Posterior cingulate gyrus (tissue), 11 donors: ENCODE data around the gene JAML.

Experiments
- DNase-seq, 10 donors: peaks; one replicate each; pipeline versions ENCODE4 v3.0.0 to v3.0.0-alpha.2; 2020 to 2021; ENCODE audit warnings: mixed read lengths in 3 of 10
- intact Hi-C: fragments of 100-400 bp; cut with DNase I; formaldehyde crosslinking; loops from one replicate; pipeline ENCODE4 v1.15.1; 2023

The JAML gene

DNA sequence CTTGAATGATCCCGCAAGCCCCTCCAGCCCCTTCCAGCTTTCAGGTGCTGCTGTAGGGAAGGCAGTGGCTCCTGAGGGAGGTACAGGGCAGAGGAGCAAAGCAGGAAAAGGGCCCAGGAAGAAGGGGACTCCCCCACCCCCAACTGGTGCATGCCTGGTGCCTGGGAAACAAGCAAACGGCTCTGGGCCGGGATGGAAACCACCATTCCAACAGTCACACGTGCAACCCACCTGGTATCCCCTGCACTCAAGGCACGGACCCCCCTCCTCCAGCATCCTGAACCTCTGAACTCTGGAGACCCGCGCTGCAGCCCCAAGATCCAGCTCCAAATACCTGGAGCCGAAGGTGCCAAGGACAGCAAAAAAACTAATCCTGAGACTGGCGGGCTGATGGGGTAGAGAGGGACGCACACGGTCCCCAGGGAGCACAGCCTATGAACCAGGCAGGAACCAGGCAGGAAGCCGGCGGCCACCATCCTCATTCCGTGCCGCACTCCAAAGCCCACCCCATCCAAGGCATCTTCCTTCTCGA lies 72.7 kb downstream of the JAML start:
- DNase-seq: peak in 2 of 10 donors; percentile 40 to 65
- intact Hi-C loops: no loop called here

DNA sequence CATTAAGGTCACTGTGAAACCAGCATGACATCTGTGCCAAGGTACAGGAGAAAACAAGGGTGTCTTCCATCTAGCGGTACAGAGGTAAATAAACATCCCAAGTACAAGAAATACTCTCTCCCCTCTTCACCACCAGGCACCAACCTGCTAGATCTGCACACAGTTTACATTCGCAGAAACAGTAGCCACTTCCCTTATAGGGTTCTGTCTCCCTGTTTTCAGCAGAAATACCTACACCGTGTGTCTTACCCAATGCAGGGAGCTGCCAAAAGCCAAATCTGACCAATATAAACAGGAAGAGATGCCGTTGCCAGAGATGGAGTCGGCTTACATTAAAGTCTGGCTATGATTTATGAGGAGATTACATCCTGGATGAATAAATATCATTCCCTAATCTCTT lies 73.4 kb downstream of the JAML start:
- DNase-seq: peak in 2 of 10 donors; percentile 2 to 3
- intact Hi-C loops: no loop called here

DNA sequence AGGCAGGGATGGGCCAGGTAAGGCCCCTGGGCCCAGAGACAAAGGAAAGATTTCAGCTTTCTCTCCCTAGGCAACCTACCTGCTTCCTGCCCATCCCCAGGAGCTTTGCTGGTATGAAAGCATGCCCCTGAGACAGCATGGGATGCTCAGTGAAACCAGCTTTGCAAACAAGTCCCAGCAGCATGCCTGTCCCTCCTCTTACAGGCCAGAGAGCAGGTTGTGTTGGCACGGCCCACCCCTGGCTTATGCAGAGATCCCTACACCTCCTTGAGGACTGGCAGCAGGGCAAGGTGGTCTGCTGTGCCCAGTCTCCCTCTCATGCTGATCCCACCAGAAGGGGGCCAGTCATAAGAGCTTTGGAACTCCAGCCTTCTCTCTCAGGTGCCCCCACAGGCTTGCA lies 75.3 kb downstream of the JAML start:
- intact Hi-C loops: loop anchor here (5.0 kb wide), 2 partner anchors 338 to 418 kb away; partner anchors contain the start of gene IFT46
- DNase-seq: peak in 3 of 10 donors; percentile 14 to 49 (median 29)

DNA sequence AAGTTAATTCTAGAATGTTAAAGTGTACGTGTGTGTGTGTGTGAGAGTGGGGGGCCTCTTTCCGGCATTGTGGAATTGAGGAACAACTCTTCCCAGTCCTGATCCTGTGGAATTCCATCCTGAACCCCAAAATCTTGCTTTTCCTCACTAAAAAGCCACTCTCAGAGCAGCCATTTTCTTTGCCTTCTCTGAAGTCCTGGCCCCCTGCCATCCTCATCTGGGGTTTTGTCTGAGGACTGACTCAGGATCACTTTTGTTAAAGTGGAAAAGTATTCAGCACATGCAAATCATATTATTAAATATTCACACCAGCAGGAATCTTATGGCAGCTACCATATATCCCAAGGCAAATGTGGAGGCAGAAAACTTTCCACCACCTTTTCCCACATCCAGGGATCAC lies 76.0 kb downstream of the JAML start:
- peak in 3 of 10 donors; percentile 33 to 43 (median 39) for DNase-seq
- intact Hi-C loops: loop anchor here (5.0 kb wide), 2 partner anchors 338 to 418 kb away; partner anchors contain the start of gene IFT46

DNA sequence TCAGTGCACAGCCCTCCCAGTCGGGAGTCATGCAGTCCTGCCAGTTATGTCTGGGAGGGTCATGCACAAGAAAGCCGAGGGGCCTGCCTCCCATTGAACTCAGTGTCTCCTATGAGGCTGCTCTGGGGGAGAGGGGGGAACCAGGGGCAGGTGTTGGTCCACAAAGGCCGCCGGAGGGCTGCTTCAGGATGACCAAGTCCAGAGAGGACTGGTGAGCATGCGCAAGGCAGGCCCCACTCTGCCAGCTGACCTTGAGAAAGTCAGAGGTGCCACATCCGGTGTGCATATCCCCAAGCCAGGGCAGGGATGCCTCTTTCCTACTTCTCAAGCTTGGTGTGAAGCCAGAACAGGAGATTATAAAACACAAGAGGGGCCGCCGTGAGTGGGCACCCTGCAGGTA lies 76.6 kb downstream of the JAML start:
- DNase-seq: peak in 3 of 10 donors; percentile 59 to 72 (median 60)
- intact Hi-C loops: loop anchor here (5.0 kb wide), 2 partner anchors 339 to 419 kb away; partner anchors contain the start of gene IFT46

DNA sequence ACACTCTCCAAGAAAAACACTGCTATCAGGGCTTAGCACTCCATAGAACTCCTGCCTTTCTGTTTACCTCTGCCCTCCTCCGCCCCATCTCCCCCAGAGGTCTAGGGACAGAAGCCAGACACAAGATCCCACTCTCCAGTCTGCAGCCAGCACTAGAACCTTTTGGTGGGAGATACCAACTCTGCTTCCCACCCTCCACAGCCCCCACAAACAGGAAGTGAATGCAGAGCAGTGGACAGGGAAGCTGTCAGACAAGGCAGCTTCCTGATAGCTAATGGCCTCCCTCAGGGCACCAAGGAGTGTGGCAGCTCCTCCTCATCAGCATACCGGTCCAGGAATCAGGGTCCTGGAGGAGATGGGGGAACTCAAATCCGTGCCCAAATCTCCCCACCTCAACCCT lies 77.3 kb downstream of the JAML start:
- intact Hi-C loops: loop anchor here (5.0 kb wide), 2 partner anchors 340 to 420 kb away; partner anchors contain the start of gene IFT46
- DNase-seq: peak in 2 of 10 donors; percentile 5 to 36

DNA sequence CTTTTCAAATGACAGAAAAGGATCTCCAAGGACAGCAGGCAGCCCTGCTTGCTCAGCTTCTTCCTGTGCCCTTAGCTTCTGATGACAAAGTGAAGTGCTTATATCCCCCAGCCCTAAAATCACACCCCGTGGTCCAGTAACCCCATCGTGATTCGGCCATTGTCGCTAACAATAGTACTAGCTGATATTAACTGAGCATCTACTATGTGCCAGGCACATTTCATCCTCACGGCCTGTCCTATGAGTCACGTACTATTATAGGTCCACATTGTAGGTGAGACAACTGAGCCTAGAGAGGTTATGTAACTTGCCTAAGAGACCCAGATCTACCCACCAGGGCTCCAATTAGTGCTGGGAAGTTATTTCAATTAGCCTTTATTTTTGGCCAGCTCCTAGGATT lies 78.3 kb downstream of the JAML start:
- intact Hi-C loops: loop anchor here (5.0 kb wide), 2 partner anchors 341 to 421 kb away; partner anchors contain the start of gene IFT46

DNA sequence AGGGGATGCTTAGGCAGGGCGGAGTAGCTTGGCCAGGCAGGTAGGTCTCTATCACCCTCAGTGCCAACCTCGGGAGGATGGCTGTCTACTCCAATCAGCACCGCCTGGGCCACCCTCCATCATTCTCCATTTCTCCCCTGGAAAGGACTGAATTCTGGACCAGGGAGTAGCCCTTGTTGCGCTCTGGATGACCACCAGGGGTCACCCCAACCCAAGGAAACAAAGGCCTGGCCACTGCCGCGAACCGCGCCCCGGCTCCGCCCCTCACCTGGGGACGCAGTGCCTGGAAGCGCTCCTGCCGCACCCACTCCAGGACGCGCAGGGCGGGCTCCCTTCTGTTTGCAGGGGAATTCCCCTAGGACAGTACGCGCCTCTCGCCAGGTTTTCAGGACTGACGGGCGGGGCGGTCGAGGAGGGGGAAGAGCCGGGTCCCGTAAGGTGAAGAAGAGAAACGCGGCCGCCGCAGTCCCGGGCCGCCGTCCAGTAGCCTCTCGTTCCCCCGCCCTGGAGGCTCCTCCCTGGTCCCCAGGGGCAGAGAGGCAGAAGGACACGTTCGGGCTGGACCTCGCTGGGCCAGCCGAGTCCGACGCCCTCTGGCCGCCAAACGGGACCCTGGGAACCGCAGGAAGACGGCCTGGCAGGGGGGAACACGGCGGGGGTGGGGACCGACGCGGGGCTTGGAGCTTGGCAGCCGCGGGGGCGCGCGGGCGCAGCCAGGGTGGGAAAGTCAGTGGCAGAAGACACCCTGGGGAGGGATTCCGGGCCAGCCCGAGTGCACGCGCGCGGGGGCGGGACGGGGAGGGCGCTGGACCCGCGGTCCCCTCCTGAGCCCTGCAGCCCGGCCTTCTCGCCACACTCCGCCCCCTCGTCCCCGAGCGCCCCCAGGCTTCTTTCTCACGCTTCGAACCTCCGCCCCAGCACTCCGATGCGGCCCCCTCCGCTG lies 79.3 kb downstream of the JAML start:
- intact Hi-C loops: loop anchor here (1.0 to 5.0 kb wide), 4 partner anchors 26 to 422 kb away; partner anchors contain the start of gene IFT46
- peak; percentile 74 to 97 (median 86) for DNase-seq

More for the DNA sequence above, 78.3 kb downstream of the JAML start:
- DNase-seq: no peak

DNA sequence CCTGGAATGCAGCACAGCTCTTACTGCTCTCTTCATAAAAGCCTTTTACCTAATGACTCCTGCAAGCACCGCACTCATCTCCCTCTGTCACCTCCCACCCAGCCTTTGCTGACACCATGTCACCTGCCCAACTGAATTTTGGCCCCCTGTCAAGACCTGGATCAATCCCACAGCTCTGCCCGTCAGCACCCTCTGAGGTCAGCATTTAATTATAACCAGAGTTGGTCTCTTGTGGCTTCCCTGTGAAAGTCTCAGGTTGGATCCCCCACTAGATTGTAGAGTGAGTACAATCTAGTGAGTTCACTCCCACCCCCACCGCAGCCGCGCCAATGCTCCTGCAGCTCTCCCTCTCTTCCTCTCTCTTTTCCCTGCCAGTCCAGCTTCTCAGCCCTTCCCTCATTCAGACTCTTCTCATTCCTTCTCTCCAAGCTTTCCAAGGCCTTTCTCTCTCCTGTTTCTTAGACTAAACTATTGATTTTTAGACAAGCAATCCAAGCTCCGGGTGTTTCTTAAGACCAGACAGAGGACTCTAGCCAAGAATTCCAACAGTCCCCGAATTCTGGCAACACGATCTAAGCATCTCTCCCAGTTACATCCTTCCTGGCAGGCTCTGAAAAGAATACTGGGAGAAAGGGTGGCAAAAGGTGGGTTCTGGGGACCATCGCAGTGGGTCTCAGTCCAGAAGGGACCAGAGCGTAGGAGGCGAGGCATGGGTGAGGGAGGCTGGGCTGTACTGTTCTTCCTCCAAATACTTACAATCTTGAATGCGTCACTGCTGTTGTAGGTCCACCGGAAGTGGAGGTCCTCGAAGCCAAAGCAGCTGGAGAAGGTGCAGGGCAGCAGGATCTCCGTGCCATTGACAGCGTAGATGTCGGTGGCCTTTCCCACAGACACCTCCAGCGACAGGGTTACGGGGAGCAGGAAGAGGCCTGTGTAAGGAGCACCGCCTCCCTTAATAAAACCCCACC lies 80.2 kb downstream of the JAML start:
- DNase-seq: peak in 5 of 10 donors; percentile 22 to 81 (median 76)
- intact Hi-C loops: loop anchor here (1.0 to 5.0 kb wide), 4 partner anchors 27 to 423 kb away; partner anchors contain the start of gene IFT46
